Type B pancreatic cell (in vitro differentiated cells): ENCODE measurements around the gene MCC. TPM values are rescaled to one million over a fixed set of nuclear protein-coding genes. Genes with fewer than 3 reads are reported as not detected.

Experiments used
- DNase-seq: peaks from one replicate; pipeline ENCODE4 v3.0.0; 2021; ENCODE audit warnings: mixed read lengths; ENCODE audit not compliant: unreplicated experiment; ENCODE audit errors: extremely low spot score
- H3K27ac Mint-ChIP-seq: 2 replicates; pipeline ENCODE4 v1.8.0; 2021; ENCODE audit warnings: mild to moderate bottlenecking, mixed read lengths
- H3K27me3 Mint-ChIP-seq: 2 replicates; pipeline ENCODE4 v1.8.0; 2021; ENCODE audit warnings: mixed read lengths
- H3K36me3 Mint-ChIP-seq: 2 replicates; pipeline ENCODE4 v1.8.0; 2021; ENCODE audit warnings: mixed read lengths
- H3K4me1 Mint-ChIP-seq: one replicate; pipeline ENCODE4 v1.8.0; 2021; ENCODE audit warnings: mixed read lengths; ENCODE audit not compliant: unreplicated experiment
- H3K4me3 Mint-ChIP-seq: 2 replicates; pipeline ENCODE4 v1.8.0; 2021; ENCODE audit warnings: mild to moderate bottlenecking, mixed read lengths
- H3K9me3 Mint-ChIP-seq: 2 replicates; pipeline ENCODE4 v1.8.0; 2021; ENCODE audit warnings: mixed read lengths
- total RNA-seq: library from RNA; stranded (reverse); gene quantifications from 2 replicates; pipeline ENCODE4 v1.2.1, GENCODE V29; 2021; ENCODE audit warnings: low replicate concordance
- TF ChIP-seq, protein P1 (sequence below): fragments of 200-600 bp; sonication (generic); conservative IDR thresholded peaks from 2 replicates; pipeline ENCODE4 v1.5.0; 2021; ENCODE audit warnings: antibody characterized with exemption, mild to moderate bottlenecking

Gene MCC
- total RNA-seq, 1 donor from 2014 or later = 24.0 TPM

DNA sequence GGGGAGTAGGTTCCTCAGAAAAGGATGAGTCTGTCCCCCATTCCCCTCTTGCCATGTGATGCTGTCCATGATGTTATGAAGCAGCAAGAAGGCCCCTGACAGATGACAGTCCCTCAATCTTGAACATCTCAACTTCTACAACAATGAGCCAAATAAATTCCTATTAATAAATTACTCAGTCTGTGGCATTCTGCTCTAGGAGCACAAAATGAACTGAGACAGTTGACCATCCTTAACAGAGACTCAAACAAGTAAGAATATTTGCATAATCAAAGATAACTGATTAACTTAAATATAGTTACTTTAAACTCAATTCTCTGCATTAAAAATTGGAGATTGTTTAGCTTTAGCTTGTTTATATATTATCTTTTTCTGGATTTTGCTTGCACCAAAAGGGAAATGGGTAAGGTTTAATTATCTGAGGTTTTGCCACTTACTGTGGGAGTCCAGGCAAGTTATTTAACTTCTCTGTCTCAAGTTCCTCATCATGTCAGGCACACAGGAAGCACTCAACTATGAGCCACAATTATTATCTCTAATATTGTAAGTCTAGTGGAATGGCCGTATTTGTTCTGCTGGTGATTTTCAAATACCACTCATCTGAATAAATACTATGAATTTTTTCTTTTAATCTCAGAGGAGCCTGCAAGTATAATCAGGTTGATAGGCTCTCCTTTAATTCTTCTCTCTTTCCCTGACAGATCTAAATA, 216.4 kb downstream of the MCC start:
- Mint-ChIP-seq H3K27me3 (no peaks in the 10 kb centered on the region), H3K4me1 (peaks cover 58% of the 10 kb centered on the region), H3K36me3 (peaks cover 10% of the 10 kb centered on the region), H3K4me3 (no peak overlapping the region), H3K9me3 (peaks cover 5% of the 10 kb centered on the region), H3K27ac (no peak overlapping the region)
- no peak for DNase-seq
- TF ChIP-seq, protein P1, sequence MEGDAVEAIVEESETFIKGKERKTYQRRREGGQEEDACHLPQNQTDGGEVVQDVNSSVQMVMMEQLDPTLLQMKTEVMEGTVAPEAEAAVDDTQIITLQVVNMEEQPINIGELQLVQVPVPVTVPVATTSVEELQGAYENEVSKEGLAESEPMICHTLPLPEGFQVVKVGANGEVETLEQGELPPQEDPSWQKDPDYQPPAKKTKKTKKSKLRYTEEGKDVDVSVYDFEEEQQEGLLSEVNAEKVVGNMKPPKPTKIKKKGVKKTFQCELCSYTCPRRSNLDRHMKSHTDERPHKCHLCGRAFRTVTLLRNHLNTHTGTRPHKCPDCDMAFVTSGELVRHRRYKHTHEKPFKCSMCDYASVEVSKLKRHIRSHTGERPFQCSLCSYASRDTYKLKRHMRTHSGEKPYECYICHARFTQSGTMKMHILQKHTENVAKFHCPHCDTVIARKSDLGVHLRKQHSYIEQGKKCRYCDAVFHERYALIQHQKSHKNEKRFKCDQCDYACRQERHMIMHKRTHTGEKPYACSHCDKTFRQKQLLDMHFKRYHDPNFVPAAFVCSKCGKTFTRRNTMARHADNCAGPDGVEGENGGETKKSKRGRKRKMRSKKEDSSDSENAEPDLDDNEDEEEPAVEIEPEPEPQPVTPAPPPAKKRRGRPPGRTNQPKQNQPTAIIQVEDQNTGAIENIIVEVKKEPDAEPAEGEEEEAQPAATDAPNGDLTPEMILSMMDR = no peak

DNA sequence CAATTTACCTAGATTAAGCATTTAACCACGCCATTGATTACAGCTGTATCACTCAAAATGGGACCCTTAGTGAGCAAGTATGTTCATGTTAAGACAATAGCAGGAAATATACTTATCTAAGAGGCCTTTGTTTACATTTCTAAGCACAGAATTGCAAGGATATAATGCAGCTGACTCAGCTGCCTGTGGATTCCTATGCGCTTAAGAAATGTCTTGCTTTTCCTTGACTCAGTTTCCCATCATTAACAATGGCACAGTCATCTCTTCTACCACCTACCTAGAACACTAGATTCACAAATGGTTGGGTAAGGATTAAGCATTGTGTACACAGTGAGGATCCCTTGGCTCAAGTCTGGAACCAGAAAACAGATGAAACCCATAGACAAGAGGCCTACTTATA, 217.2 kb downstream of the MCC start:
- peaks cover 5% of the 10 kb centered on the region for H3K9me3 Mint-ChIP-seq
- peaks cover 10% of the 10 kb centered on the region for H3K36me3 Mint-ChIP-seq
- no peak for DNase-seq
- no peak overlapping the region for H3K4me3 Mint-ChIP-seq
- peaks cover 57% of the 10 kb centered on the region for H3K4me1 Mint-ChIP-seq
- TF ChIP-seq, protein P1 = no peak
- no peaks in the 10 kb centered on the region for H3K27me3 Mint-ChIP-seq
- H3K27ac Mint-ChIP-seq = no peak overlapping the region

DNA sequence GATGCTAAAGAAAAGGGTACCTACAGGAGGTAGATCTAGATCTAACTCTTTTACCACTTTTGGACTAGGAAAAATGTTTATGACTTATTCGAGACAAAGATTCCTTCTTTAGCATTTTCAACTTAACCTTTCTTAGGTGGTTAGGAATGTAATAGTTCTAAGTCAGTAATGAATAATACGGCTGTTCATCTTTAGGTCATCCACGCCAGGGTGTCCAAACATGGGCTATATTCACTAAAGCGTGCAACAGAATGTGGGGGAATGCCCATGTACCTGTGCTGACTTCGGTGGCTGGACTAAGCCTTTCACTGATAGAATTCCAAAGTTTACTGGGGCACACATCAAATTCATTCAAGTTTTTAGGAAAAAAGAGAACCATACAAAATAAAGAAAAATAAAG, 218.2 kb downstream of the MCC start:
- no peaks in the 10 kb centered on the region for H3K27me3 Mint-ChIP-seq
- H3K36me3 Mint-ChIP-seq = peaks cover 10% of the 10 kb centered on the region
- no peak for DNase-seq
- H3K27ac Mint-ChIP-seq = no peak overlapping the region
- H3K4me1 Mint-ChIP-seq = peaks cover 58% of the 10 kb centered on the region
- H3K9me3 Mint-ChIP-seq = peaks cover 5% of the 10 kb centered on the region
- no peak overlapping the region for H3K4me3 Mint-ChIP-seq
- TF ChIP-seq, protein P1 = no peak

DNA sequence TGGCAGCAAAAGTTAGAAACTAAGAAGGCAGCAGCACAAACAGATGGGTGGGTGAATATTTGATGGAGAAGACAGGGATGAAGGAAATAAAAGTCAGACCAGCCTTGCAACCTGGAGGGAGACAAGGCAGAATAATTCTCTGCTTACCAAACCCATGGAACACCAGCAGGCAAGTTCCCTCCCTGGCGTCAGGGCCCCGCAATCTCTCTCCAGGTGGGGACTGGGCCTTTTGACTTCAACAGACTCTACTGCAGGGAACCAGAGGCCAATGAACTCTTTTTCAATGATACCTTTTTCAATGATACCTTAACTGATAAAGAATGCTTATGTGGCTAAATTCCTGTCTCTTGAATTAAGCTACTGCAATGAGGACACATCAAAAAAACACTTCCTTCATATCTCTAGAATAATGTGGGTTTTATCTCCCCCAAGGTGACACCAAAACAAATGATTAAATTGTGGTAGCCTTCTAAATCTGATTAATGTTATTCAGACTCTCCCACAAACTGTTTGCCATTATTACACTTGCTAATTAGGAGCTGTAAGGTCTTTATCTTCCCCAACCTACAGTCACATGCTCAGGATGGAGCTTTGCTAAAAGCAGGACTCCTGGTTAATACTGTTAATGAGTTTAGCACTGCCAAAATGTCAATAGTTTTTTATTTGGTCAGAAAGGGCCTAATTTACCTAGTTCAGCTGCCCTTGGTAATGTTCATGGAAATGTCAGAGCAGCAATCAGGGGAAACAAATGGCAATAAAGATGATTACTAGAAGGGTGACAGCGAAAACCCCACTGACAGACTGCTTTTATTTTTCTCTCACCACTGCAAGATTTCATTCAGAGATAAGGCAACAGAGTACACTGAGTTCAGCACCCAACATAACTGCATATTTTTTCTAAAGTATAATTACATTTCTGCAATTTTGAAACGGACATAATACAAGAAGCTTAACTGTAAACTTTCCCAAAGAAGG, 218.9 kb downstream of the MCC start:
- Mint-ChIP-seq H3K9me3 (peaks cover 5% of the 10 kb centered on the region), H3K4me3 (no peak overlapping the region), H3K27me3 (no peaks in the 10 kb centered on the region), H3K27ac (no peak overlapping the region), H3K4me1 (peaks cover 54% of the 10 kb centered on the region), H3K36me3 (peaks cover 10% of the 10 kb centered on the region)
- no peak for DNase-seq
- TF ChIP-seq, protein P1 = no peak

DNA sequence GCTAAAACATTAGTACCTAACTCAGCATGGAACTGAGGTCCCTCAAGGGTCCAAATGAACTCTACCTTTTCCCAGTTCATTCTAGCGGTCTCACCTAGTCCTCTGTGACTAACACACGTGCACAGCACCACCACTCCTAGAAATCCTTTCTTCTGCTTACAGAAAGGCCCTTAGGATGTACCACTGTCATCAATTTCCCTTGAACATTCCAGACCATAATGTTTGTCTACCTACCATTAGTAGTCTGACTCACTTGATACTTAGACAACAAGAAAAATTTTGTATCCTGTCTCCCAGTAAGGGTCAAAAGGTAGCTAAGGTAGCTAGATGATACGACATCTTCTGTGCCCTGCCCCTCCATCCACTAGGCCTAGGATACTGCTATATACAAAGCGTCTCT, 220.0 kb downstream of the MCC start:
- Mint-ChIP-seq H3K9me3 (peaks cover 5% of the 10 kb centered on the region), H3K27me3 (no peaks in the 10 kb centered on the region), H3K4me1 (peaks cover 54% of the 10 kb centered on the region), H3K4me3 (no peak overlapping the region), H3K36me3 (peaks cover 10% of the 10 kb centered on the region), H3K27ac (no peak overlapping the region)
- TF ChIP-seq, protein P1 = no peak
- DNase-seq = no peak
